Measurements from ENCODE around the gene CELF2. TPM values are rescaled to one million over a fixed set of nuclear protein-coding genes. Genes with fewer than 3 reads are reported as not detected.

The CELF2 gene
- total RNA-seq, 1 donor from 2014 or later, result 27.5 TPM

GRCh38 chr10:11176746-11177145, 159.1 kb downstream of the CELF2 start:
- Mint-ChIP-seq H3K4me1 (ENCODE audit: unreplicated experiment) (peaks cover 45% of the 10 kb centered on the region), H3K27me3 (ENCODE audit: unreplicated experiment) (no peaks in the 10 kb centered on the region), H3K36me3 (ENCODE audit: low read depth, unreplicated experiment) (peaks cover under 1% of the 10 kb centered on the region), H3K4me3 (ENCODE audit: unreplicated experiment) (no peak overlapping the region), H3K9me3 (ENCODE audit: unreplicated experiment) (no peaks in the 10 kb centered on the region), H3K27ac (ENCODE audit: unreplicated experiment) (no peak overlapping the region)
- no peak for TF ChIP-seq CTCF (IDR thresholded peaks at IDR 0.05; ENCODE audit: unreplicated experiment)
- no peak for DNase-seq (ENCODE audit: low spot score)

- Mint-ChIP-seq H3K9me3 (ENCODE audit: unreplicated experiment) (no peaks in the 10 kb centered on the region), H3K4me3 (ENCODE audit: unreplicated experiment) (no peak overlapping the region), H3K27ac (ENCODE audit: unreplicated experiment) (no peak overlapping the region), H3K27me3 (ENCODE audit: unreplicated experiment) (no peaks in the 10 kb centered on the region), H3K4me1 (ENCODE audit: unreplicated experiment) (peaks cover 45% of the 10 kb centered on the region), H3K36me3 (ENCODE audit: low read depth, unreplicated experiment) (peaks cover 7% of the 10 kb centered on the region)
- no peak for DNase-seq (ENCODE audit: low spot score)
- no peak for TF ChIP-seq CTCF (IDR thresholded peaks at IDR 0.05; ENCODE audit: unreplicated experiment)
These were observed 159.7 kb downstream of the CELF2 start for GRCh38 chr10:11177381-11177780.

- no peaks in the 10 kb centered on the region for H3K9me3 Mint-ChIP-seq (ENCODE audit: unreplicated experiment)
- no peak for DNase-seq (ENCODE audit: low spot score)
- peaks cover 43% of the 10 kb centered on the region for H3K4me1 Mint-ChIP-seq (ENCODE audit: unreplicated experiment)
- peaks cover 8% of the 10 kb centered on the region for H3K36me3 Mint-ChIP-seq (ENCODE audit: low read depth, unreplicated experiment)
- no peaks in the 10 kb centered on the region for H3K27me3 Mint-ChIP-seq (ENCODE audit: unreplicated experiment)
- no peak overlapping the region for H3K4me3 Mint-ChIP-seq (ENCODE audit: unreplicated experiment)
- no peak overlapping the region for H3K27ac Mint-ChIP-seq (ENCODE audit: unreplicated experiment)
- no peak for TF ChIP-seq CTCF (IDR thresholded peaks at IDR 0.05; ENCODE audit: unreplicated experiment)
These were observed 160.3 kb downstream of the CELF2 start for GRCh38 chr10:11177926-11178471.

GRCh38 chr10:11178606-11179515, 161.2 kb downstream of the CELF2 start:
- H3K4me3 Mint-ChIP-seq (ENCODE audit: unreplicated experiment), result no peak overlapping the region
- no peak for DNase-seq (ENCODE audit: low spot score)
- TF ChIP-seq CTCF (IDR thresholded peaks at IDR 0.05; ENCODE audit: unreplicated experiment), result no peak

More at GRCh38 chr10:11178606-11179515, 161.2 kb downstream of the CELF2 start:
- Mint-ChIP-seq H3K27ac (ENCODE audit: unreplicated experiment) (no peak overlapping the region), H3K9me3 (ENCODE audit: unreplicated experiment) (no peaks in the 10 kb centered on the region), H3K4me1 (ENCODE audit: unreplicated experiment) (peaks cover 34% of the 10 kb centered on the region), H3K27me3 (ENCODE audit: unreplicated experiment) (no peaks in the 10 kb centered on the region), H3K36me3 (ENCODE audit: low read depth, unreplicated experiment) (peaks cover 8% of the 10 kb centered on the region)
